HEK293 (cell line): ENCODE results near the gene IPO5.

Experiments used
- ZBTB20 ChIP-seq: fragments of 450-650 bp; formaldehyde crosslinking; IDR thresholded peaks from 2 replicates; pipeline ENCODE4 v1.5.1; 2016; ENCODE audit warnings: missing biosample characterization, missing genetic modification characterization
- ZEB2 ChIP-seq: fragments of 450-650 bp; formaldehyde crosslinking; IDR thresholded peaks from 2 replicates; pipeline ENCODE4 v1.5.1; 2016; ENCODE audit warnings: missing biosample characterization, missing genetic modification characterization
- ZNF121 ChIP-seq: fragments of 450-650 bp; formaldehyde crosslinking; IDR thresholded peaks from 2 replicates; pipeline ENCODE4 v1.5.1; 2016; ENCODE audit warnings: missing biosample characterization, missing genetic modification characterization
- TF ChIP-seq, protein P1 (sequence below): fragments of 450-650 bp; formaldehyde crosslinking; IDR thresholded peaks from 2 replicates; pipeline ENCODE4 v1.5.1; 2016; ENCODE audit warnings: missing biosample characterization, missing genetic modification characterization
- TF ChIP-seq, protein P2 (sequence below): fragments of 450-650 bp; formaldehyde crosslinking; IDR thresholded peaks from 2 replicates; pipeline ENCODE4 v1.5.1; 2016; ENCODE audit warnings: missing biosample characterization, missing genetic modification characterization
- TF ChIP-seq, protein P3 (sequence below): fragments of 450-650 bp; formaldehyde crosslinking; IDR thresholded peaks from 2 replicates; pipeline ENCODE4 v1.5.1; 2017; ENCODE audit warnings: missing biosample characterization, missing genetic modification characterization
- TF ChIP-seq, protein P4 (sequence below): sonication (generic); formaldehyde crosslinking; IDR thresholded peaks from 2 replicates; pipeline ENCODE4 v1.8.1; 2022; ENCODE audit warnings: mild to moderate bottlenecking, moderate library complexity, missing genetic modification reagents
- TF ChIP-seq, protein P5 (sequence below): fragments of 450-650 bp; formaldehyde crosslinking; IDR thresholded peaks from 2 replicates; pipeline ENCODE4 v1.5.1; 2016; ENCODE audit warnings: missing biosample characterization, missing genetic modification characterization

DNA sequence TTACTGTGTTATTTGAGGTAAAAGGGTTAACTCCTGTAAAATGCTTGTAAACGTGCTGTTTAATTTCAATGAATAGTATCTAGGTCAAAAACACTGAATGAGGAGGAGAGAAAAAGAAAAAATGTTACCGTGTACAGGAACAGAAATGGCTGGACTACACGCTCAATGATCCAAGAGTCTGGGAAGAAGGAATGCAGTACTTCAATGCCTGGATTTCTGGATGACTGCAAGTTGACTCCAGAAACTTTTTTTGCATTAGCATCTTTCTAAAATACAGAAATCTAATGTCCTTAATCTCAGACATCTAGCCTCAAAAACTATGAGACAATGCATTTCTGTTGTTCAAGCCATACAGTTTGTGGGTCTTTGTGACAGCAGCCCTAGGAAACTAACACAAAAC is 17.4 kb upstream of the IPO5 start:
- TF ChIP-seq ZBTB20 (no peak), ZNF121 (tag by site-specific recombination) (no peak), ZEB2 (tag by site-specific recombination) (no peak)
- TF ChIP-seq, protein P1, sequence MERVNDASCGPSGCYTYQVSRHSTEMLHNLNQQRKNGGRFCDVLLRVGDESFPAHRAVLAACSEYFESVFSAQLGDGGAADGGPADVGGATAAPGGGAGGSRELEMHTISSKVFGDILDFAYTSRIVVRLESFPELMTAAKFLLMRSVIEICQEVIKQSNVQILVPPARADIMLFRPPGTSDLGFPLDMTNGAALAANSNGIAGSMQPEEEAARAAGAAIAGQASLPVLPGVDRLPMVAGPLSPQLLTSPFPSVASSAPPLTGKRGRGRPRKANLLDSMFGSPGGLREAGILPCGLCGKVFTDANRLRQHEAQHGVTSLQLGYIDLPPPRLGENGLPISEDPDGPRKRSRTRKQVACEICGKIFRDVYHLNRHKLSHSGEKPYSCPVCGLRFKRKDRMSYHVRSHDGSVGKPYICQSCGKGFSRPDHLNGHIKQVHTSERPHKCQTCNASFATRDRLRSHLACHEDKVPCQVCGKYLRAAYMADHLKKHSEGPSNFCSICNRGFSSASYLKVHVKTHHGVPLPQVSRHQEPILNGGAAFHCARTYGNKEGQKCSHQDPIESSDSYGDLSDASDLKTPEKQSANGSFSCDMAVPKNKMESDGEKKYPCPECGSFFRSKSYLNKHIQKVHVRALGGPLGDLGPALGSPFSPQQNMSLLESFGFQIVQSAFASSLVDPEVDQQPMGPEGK (tag by site-specific recombination), result no peak
- TF ChIP-seq, protein P2, sequence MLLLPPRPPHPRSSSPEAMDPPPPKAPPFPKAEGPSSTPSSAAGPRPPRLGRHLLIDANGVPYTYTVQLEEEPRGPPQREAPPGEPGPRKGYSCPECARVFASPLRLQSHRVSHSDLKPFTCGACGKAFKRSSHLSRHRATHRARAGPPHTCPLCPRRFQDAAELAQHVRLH (tag by site-specific recombination), result no peak
- TF ChIP-seq, protein P3, sequence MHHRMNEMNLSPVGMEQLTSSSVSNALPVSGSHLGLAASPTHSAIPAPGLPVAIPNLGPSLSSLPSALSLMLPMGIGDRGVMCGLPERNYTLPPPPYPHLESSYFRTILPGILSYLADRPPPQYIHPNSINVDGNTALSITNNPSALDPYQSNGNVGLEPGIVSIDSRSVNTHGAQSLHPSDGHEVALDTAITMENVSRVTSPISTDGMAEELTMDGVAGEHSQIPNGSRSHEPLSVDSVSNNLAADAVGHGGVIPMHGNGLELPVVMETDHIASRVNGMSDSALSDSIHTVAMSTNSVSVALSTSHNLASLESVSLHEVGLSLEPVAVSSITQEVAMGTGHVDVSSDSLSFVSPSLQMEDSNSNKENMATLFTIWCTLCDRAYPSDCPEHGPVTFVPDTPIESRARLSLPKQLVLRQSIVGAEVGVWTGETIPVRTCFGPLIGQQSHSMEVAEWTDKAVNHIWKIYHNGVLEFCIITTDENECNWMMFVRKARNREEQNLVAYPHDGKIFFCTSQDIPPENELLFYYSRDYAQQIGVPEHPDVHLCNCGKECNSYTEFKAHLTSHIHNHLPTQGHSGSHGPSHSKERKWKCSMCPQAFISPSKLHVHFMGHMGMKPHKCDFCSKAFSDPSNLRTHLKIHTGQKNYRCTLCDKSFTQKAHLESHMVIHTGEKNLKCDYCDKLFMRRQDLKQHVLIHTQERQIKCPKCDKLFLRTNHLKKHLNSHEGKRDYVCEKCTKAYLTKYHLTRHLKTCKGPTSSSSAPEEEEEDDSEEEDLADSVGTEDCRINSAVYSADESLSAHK, result no peak
- TF ChIP-seq, protein P4, sequence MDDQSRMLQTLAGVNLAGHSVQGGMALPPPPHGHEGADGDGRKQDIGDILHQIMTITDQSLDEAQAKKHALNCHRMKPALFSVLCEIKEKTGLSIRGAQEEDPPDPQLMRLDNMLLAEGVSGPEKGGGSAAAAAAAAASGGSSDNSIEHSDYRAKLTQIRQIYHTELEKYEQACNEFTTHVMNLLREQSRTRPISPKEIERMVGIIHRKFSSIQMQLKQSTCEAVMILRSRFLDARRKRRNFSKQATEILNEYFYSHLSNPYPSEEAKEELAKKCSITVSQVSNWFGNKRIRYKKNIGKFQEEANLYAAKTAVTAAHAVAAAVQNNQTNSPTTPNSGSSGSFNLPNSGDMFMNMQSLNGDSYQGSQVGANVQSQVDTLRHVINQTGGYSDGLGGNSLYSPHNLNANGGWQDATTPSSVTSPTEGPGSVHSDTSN, result no peak
- TF ChIP-seq, protein P5, sequence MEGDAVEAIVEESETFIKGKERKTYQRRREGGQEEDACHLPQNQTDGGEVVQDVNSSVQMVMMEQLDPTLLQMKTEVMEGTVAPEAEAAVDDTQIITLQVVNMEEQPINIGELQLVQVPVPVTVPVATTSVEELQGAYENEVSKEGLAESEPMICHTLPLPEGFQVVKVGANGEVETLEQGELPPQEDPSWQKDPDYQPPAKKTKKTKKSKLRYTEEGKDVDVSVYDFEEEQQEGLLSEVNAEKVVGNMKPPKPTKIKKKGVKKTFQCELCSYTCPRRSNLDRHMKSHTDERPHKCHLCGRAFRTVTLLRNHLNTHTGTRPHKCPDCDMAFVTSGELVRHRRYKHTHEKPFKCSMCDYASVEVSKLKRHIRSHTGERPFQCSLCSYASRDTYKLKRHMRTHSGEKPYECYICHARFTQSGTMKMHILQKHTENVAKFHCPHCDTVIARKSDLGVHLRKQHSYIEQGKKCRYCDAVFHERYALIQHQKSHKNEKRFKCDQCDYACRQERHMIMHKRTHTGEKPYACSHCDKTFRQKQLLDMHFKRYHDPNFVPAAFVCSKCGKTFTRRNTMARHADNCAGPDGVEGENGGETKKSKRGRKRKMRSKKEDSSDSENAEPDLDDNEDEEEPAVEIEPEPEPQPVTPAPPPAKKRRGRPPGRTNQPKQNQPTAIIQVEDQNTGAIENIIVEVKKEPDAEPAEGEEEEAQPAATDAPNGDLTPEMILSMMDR (tag by site-specific recombination), result no peak
